NCI-H2107 treated with DMSO at 0.1 percent for 48 hours (cell line): ENCODE data around the gene RPS14.
"Not testable (repeated sequence)": the region's sequence is repeated elsewhere in the genome, so short reads cannot be mapped to it uniquely, and the experiment has no call there.

Experiments used
- DNase-seq: peaks from one replicate; lab custom pipeline; 2025; ENCODE audit not compliant: unreplicated experiment; lab: John Stamatoyannopoulos, UW

RPS14 gene

GRCh38 chr5:150481972-150482406, 32.5 kb upstream of the RPS14 start:
- DNase-seq = no peak

- DNase-seq = no peak
These were observed 32.1 kb upstream of the RPS14 start for GRCh38 chr5:150481708-150481965.

GRCh38 chr5:150479416-150479815, 29.9 kb upstream of the RPS14 start:
- no peak for DNase-seq

GRCh38 chr5:150476568-150476967, 27.0 kb upstream of the RPS14 start:
- not testable (repeated sequence) for DNase-seq

GRCh38 chr5:150473673-150474358, 24.3 kb upstream of the RPS14 start:
- DNase-seq = no peak

- no peak for DNase-seq
These were observed 20.4 kb upstream of the RPS14 start for GRCh38 chr5:150469718-150470469.

- no peak for DNase-seq
These were observed 18.7 kb upstream of the RPS14 start for GRCh38 chr5:150468206-150468605.

GRCh38 chr5:150465927-150466326, 16.4 kb upstream of the RPS14 start:
- no peak for DNase-seq

- no peak for DNase-seq
These were observed 15.0 kb upstream of the RPS14 start for GRCh38 chr5:150464554-150465012.

GRCh38 chr5:150461231-150461630, 11.7 kb upstream of the RPS14 start:
- DNase-seq = peak; percentile 65

- peak; percentile 56 for DNase-seq
These were observed 11.2 kb upstream of the RPS14 start for GRCh38 chr5:150460781-150461180.

- peak; percentile 15 for DNase-seq
These were observed 9.4 kb upstream of the RPS14 start for GRCh38 chr5:150458802-150459557.

GRCh38 chr5:150457562-150458240, 8.2 kb upstream of the RPS14 start:
- DNase-seq = no peak

- DNase-seq = no peak
These were observed 7.6 kb upstream of the RPS14 start for GRCh38 chr5:150457121-150457520.

- no peak for DNase-seq
These were observed 5.1 kb upstream of the RPS14 start for GRCh38 chr5:150454492-150455229.

- DNase-seq = not testable (repeated sequence)
These were observed 4.5 kb upstream of the RPS14 start for GRCh38 chr5:150454027-150454426.

GRCh38 chr5:150452914-150453313, 3.4 kb upstream of the RPS14 start:
- DNase-seq = no peak

- DNase-seq = no peak
These were observed 2.1 kb upstream of the RPS14 start for GRCh38 chr5:150451594-150451993.

GRCh38 chr5:150448952-150449516, 505 bp downstream of the RPS14 start:
- no peak for DNase-seq

GRCh38 chr5:150448334-150448733, 1.2 kb downstream of the RPS14 start:
- DNase-seq = no peak
